ENCODE results near the gene SLC12A5. TPM values are rescaled to one million over a fixed set of nuclear protein-coding genes. Genes with fewer than 3 reads are reported as not detected.

Gene SLC12A5
- total RNA-seq, 1 donor from 2014 or later, result 10.4 TPM

- Mint-ChIP-seq H3K27ac (ENCODE audit: unreplicated experiment) (no peak overlapping the region), H3K4me3 (ENCODE audit: unreplicated experiment) (no peak overlapping the region), H3K9me3 (ENCODE audit: unreplicated experiment) (peaks cover 4% of the 10 kb centered on the region), H3K27me3 (ENCODE audit: unreplicated experiment) (peaks cover 2% of the 10 kb centered on the region), H3K36me3 (ENCODE audit: unreplicated experiment) (no peaks in the 10 kb centered on the region), H3K4me1 (ENCODE audit: low read depth, unreplicated experiment) (peaks cover 13% of the 10 kb centered on the region)
- TF ChIP-seq CTCF (IDR thresholded peaks at IDR 0.05; ENCODE audit: partially characterized antibody, unreplicated experiment), result no peak
- no peak for DNase-seq
Observed at GRCh38 chr20:46002008-46002407, 27.0 kb upstream of the SLC12A5 start.

GRCh38 chr20:46004187-46004586, 24.8 kb upstream of the SLC12A5 start:
- no peak overlapping the region for H3K27ac Mint-ChIP-seq (ENCODE audit: unreplicated experiment)
- no peak overlapping the region for H3K4me3 Mint-ChIP-seq (ENCODE audit: unreplicated experiment)
- H3K36me3 Mint-ChIP-seq (ENCODE audit: unreplicated experiment), result no peaks in the 10 kb centered on the region
- no peak for DNase-seq
- H3K9me3 Mint-ChIP-seq (ENCODE audit: unreplicated experiment), result peaks cover 4% of the 10 kb centered on the region
- TF ChIP-seq CTCF (IDR thresholded peaks at IDR 0.05; ENCODE audit: partially characterized antibody, unreplicated experiment), result no peak
- peaks cover 4% of the 10 kb centered on the region for H3K27me3 Mint-ChIP-seq (ENCODE audit: unreplicated experiment)
- peaks cover 13% of the 10 kb centered on the region for H3K4me1 Mint-ChIP-seq (ENCODE audit: low read depth, unreplicated experiment)

GRCh38 chr20:46004889-46005473, 24.0 kb upstream of the SLC12A5 start:
- no peak for TF ChIP-seq CTCF (IDR thresholded peaks at IDR 0.05; ENCODE audit: partially characterized antibody, unreplicated experiment)
- Mint-ChIP-seq H3K36me3 (ENCODE audit: unreplicated experiment) (no peaks in the 10 kb centered on the region), H3K4me3 (ENCODE audit: unreplicated experiment) (no peak overlapping the region), H3K9me3 (ENCODE audit: unreplicated experiment) (peaks cover 4% of the 10 kb centered on the region), H3K4me1 (ENCODE audit: low read depth, unreplicated experiment) (peaks cover 13% of the 10 kb centered on the region), H3K27ac (ENCODE audit: unreplicated experiment) (no peak overlapping the region), H3K27me3 (ENCODE audit: unreplicated experiment) (peaks cover 2% of the 10 kb centered on the region)
- no peak for DNase-seq

GRCh38 chr20:46006022-46006705, 22.9 kb upstream of the SLC12A5 start:
- no peaks in the 10 kb centered on the region for H3K36me3 Mint-ChIP-seq (ENCODE audit: unreplicated experiment)
- TF ChIP-seq CTCF (IDR thresholded peaks at IDR 0.05; ENCODE audit: partially characterized antibody, unreplicated experiment), result no peak
- H3K4me3 Mint-ChIP-seq (ENCODE audit: unreplicated experiment), result no peak overlapping the region
- H3K27ac Mint-ChIP-seq (ENCODE audit: unreplicated experiment), result no peak overlapping the region
- peaks cover 6% of the 10 kb centered on the region for H3K9me3 Mint-ChIP-seq (ENCODE audit: unreplicated experiment)
- DNase-seq, result no peak
- peaks cover 8% of the 10 kb centered on the region for H3K4me1 Mint-ChIP-seq (ENCODE audit: low read depth, unreplicated experiment)
- H3K27me3 Mint-ChIP-seq (ENCODE audit: unreplicated experiment), result peaks cover 2% of the 10 kb centered on the region

GRCh38 chr20:46006964-46007363, 22.1 kb upstream of the SLC12A5 start:
- peaks cover 8% of the 10 kb centered on the region for H3K4me1 Mint-ChIP-seq (ENCODE audit: low read depth, unreplicated experiment)
- no peak for DNase-seq

More at GRCh38 chr20:46006964-46007363, 22.1 kb upstream of the SLC12A5 start:
- Mint-ChIP-seq H3K9me3 (ENCODE audit: unreplicated experiment) (peaks cover 12% of the 10 kb centered on the region), H3K27ac (ENCODE audit: unreplicated experiment) (no peak overlapping the region), H3K27me3 (ENCODE audit: unreplicated experiment) (peaks cover 5% of the 10 kb centered on the region), H3K4me3 (ENCODE audit: unreplicated experiment) (no peak overlapping the region), H3K36me3 (ENCODE audit: unreplicated experiment) (peaks cover 6% of the 10 kb centered on the region)
- no peak for TF ChIP-seq CTCF (IDR thresholded peaks at IDR 0.05; ENCODE audit: partially characterized antibody, unreplicated experiment)
